HCT116 (cell line): ENCODE results near the gene BHLHA9.

Experiments used
- CTCF ChIP-seq, 3 experiments: fragments of 200-600 bp in 1 of 3; sonication (generic) in 1 of 3; IDR thresholded peaks in 2 of 3; conservative IDR thresholded peaks in 1 of 3; 2 replicates each; pipeline ENCODE4 v1.5.1; 2012 to 2017; ENCODE audit warnings: low read depth in 2 of 3, low read length in 2 of 3, antibody characterized with exemption in 1 of 3, borderline replicate concordance in 1 of 3, control low read depth in 1 of 3, mild to moderate bottlenecking in 1 of 3, mixed read lengths in 1 of 3, mixed run types in 1 of 3, moderate library complexity in 1 of 3; ENCODE audit not compliant: insufficient read depth in 1 of 3
- POLR2AphosphoS5 ChIP-seq: IDR thresholded peaks from 2 replicates; pipeline ENCODE4 v1.6.1; 2011; ENCODE audit warnings: mild to moderate bottlenecking, low read depth, low read length, moderate library complexity
- YY1 ChIP-seq: IDR thresholded peaks from 2 replicates; pipeline ENCODE4 v1.6.1; 2011; ENCODE audit warnings: low read length, low read depth, moderate library complexity, mild to moderate bottlenecking; ENCODE audit not compliant: insufficient replicate concordance; ENCODE audit errors: extremely low read depth

DNA sequence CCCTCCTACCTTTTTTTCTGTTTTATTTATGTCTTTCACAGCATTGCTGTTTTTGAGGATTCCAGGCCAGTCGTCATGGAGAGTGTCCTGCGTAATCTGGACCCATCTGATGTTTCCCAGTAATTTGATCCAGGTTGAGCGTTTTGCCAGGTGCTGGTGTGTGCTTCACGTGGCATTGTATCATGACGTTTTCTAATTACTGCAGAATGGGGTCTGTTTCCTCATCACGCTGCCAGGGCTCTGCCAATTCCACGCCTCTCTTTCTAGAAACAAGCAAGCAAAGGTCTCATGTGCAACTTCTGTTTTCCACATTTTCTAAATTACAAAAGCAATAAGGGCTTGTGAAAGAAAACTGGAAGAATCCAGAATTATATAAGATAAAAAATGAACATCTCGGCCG lies 28.3 kb upstream of the BHLHA9 start:
- TF ChIP-seq POLR2AphosphoS5 (no peak), CTCF (IDR thresholded peaks at IDR 0.05 in 2 of 3, conservative IDR thresholded peaks at IDR 0.05 in 1 of 3; ENCODE audit: borderline replicate concordance in 1 of 3, insufficient read depth in 1 of 3, low read depth in 2 of 3, low read length in 2 of 3) (no peak), YY1 (no peak)
